Activated gamma-delta T cell treated with anti-CD3 and anti-CD28 coated beads, Interleukin-2, amount 50 U/mL, for 16 hours (primary cell): Measurements from ENCODE around the gene CCDC63.

Experiments used
- DNase-seq: peaks from one replicate; pipeline ENCODE4 v3.0.0-alpha.2; 2020; ENCODE audit warnings: low read depth

CCDC63 gene

GRCh38 chr12:110885152-110885840 is 38.5 kb downstream of the CCDC63 start:
- DNase-seq = no peak

GRCh38 chr12:110888256-110888991 is 41.6 kb downstream of the CCDC63 start:
- no peak for DNase-seq

- DNase-seq = no peak
Observed at GRCh38 chr12:110889361-110889760, 42.6 kb downstream of the CCDC63 start.

- no peak for DNase-seq
Observed at GRCh38 chr12:110893956-110894355, 47.2 kb downstream of the CCDC63 start.

- no peak for DNase-seq
Observed at GRCh38 chr12:110896559-110896958, 49.8 kb downstream of the CCDC63 start.

GRCh38 chr12:110901401-110901800 is 54.6 kb downstream of the CCDC63 start:
- DNase-seq = no peak

GRCh38 chr12:110903511-110903910 is 56.7 kb downstream of the CCDC63 start:
- no peak for DNase-seq

- DNase-seq = no peak
Observed at GRCh38 chr12:110906083-110906482, 59.3 kb downstream of the CCDC63 start.

- no peak for DNase-seq
Observed at GRCh38 chr12:110906516-110906915, 59.7 kb downstream of the CCDC63 start.

GRCh38 chr12:110906985-110907384 is 60.2 kb downstream of the CCDC63 start:
- no peak for DNase-seq

GRCh38 chr12:110907583-110907982 is 60.8 kb downstream of the CCDC63 start:
- DNase-seq = no peak

- DNase-seq = no peak
Observed at GRCh38 chr12:110908377-110909152, 61.8 kb downstream of the CCDC63 start.

- no peak for DNase-seq
Observed at GRCh38 chr12:110912263-110912662, 65.5 kb downstream of the CCDC63 start.

- no peak for DNase-seq
Observed at GRCh38 chr12:110913119-110914056, 66.6 kb downstream of the CCDC63 start.

GRCh38 chr12:110916295-110916875 is 69.6 kb downstream of the CCDC63 start:
- no peak for DNase-seq

GRCh38 chr12:110917467-110917866 is 70.7 kb downstream of the CCDC63 start:
- DNase-seq = no peak

- DNase-seq = no peak
Observed at GRCh38 chr12:110917961-110918360, 71.2 kb downstream of the CCDC63 start.

GRCh38 chr12:110919720-110920119 is 72.9 kb downstream of the CCDC63 start:
- no peak for DNase-seq

GRCh38 chr12:110920324-110920910 is 73.6 kb downstream of the CCDC63 start, which contains the start of gene MYL2:
MYL2 (minus strand) TSS chr12:110920579; CDS start chr12:110920529, 50 bp downstream.
- DNase-seq = no peak

GRCh38 chr12:110921262-110921661 is 74.5 kb downstream of the CCDC63 start:
- no peak for DNase-seq

- DNase-seq = no peak
Observed at GRCh38 chr12:110922652-110923051, 75.9 kb downstream of the CCDC63 start.
